NCI-H526 (cell line): Measurements from ENCODE around the gene KRTAP10-6.
A peak's percentile ranks its signal among the peaks of the same experiment; 100 is the strongest.
"Not testable (repeated sequence)": the region's sequence is repeated elsewhere in the genome, so short reads cannot be mapped to it uniquely, and the experiment has no call there.

Source experiments
- DNase-seq, 2 experiments: peaks; one replicate each; lab custom pipeline; 2025; lab: John Stamatoyannopoulos, UW

The KRTAP10-6 gene, protein sequence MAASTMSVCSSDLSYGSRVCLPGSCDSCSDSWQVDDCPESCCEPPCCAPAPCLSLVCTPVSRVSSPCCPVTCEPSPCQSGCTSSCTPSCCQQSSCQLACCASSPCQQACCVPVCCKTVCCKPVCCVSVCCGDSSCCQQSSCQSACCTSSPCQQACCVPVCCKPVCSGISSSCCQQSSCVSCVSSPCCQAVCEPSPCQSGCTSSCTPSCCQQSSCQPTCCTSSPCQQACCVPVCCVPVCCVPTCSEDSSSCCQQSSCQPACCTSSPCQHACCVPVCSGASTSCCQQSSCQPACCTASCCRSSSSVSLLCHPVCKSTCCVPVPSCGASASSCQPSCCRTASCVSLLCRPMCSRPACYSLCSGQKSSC

DNA sequence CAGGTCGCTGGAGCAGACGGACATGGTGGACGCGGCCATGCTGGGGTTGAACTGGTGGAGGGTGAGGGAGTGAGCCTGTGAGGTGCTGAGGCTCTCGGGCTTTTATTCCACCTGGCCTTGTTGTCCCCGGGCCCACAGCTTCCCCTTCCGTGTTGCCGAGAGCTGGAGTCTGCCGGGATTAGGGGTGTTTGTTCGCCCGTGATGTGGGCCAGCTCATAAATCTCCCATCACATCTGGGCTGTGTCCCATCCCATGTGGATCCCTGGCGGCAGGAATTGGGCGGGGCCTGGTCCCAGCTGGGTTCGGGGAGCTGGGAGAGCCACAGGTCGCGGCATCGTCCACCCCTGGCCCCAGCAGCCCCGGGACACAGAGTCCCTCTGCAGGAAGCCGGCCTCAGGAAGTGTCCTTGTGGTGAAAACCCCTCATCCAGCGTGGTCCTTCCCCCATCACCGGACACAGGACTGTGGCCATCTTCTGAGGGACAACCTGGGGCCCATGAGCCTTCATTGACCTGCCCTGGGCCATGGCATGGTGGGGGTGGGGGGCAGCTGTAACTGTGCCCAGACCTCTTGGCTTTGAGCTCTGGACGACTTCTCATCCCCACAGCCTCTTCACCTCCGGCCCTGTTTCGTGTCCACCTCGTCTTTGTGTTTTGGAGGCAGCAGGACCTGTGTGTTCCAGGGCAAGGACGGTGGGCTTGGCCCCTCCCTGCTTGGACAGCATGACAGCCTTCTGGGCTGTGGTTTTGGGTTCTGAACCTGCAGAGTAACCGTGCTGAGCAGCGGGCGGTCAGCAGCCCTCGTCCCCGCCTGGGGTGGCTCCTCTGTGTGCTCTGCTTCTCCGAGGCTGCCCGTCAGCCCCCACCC is at the start of gene KRTAP10-6:
Gene KRTAP10-6, minus strand, starts transcription at position 60 of the 866 bp plus-strand sequence. Its CDS starts 21 bp downstream, at position 39.
- no peak for DNase-seq

- no peak for DNase-seq
These were observed 48.5 kb upstream of the KRTAP10-6 start for GRCh38 chr21:44640761-44641160.

GRCh38 chr21:44639331-44639655 is 47.0 kb upstream of the KRTAP10-6 start:
- no peak for DNase-seq

- DNase-seq, result not testable (repeated sequence)
These were observed 46.4 kb upstream of the KRTAP10-6 start for GRCh38 chr21:44638506-44639330.

- DNase-seq, result not testable (repeated sequence)
These were observed 45.6 kb upstream of the KRTAP10-6 start for GRCh38 chr21:44637851-44638348.

- DNase-seq, result no peak
These were observed 44.9 kb upstream of the KRTAP10-6 start, which contains the start of gene KRTAP10-10 for GRCh38 chr21:44637018-44637850. TSS of gene KRTAP10-10 (plus strand) at chr21:44637356. CDS start at chr21:44637418, 62 bp downstream.

GRCh38 chr21:44636209-44637017 is 44.1 kb upstream of the KRTAP10-6 start:
- no peak for DNase-seq

DNA sequence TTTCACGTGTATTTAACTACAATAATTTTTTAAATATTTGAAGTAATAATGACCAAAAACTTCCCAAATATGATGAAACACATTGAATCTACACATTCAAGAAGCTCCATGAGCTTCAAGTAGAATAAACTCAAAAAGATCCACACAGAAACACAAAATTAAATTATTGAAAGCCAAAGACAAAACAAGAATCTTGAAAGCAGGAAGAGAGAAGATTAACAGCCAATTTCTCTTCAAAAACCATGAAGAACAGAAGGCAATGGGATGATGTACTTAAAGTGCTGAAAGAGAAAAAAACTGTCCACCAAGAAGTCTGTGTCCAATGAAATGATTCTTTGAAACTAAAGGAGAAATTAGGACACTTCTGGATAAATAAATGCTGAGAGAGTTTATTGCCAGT is 39.8 kb upstream of the KRTAP10-6 start:
- DNase-seq, result no peak

DNA sequence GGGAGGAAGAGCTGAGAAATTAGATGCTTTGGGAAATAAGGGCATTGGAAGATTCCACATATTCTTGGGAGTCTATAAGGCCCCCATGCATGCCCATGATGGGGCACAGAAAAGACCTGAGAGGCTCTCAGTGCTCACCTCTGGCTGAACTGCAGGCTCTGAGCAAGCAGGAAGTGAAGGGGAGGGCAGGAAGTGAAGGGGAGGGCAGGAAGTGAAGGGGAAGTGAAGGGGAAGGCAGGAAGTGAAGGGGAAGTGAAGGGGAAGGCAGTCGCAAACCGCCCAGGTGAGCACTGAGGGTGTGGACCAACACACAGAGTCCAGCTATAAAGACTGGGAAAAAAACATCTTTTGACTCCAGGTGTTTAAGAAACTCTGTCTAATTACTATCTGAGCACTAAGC is 38.1 kb upstream of the KRTAP10-6 start:
- no peak for DNase-seq

DNA sequence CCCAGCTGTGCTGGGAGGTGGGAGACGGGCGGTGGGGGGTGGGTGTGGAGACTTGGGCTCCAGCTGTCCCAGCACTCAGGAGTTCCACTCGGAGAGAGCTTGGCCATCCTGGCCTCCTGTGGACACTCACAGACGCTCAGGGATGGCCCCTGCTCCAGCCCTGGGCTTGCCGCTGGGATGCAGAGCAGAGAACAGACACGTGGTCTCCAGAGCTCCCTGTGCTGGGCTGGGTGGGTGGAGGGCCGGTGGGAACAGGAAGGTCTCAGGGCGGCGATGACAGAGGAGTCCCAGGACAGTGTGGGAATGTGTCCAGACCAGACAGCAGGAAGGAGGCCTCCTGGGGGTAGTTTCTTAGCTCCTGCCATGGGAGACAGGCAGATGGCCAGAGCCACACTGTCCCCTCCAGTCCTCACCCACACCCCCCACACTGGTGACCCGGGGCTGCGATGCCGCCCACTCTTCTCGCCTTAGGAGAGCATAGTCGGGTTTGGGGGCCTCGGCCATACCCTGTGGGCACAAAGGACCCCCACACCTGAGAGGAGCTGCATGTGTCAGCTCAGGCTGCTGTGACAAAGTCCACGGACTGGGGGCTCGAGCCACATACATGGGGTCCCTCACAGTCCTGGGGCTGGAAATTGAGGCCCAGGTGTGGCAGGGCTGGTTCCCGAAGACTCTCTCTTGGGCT is 36.5 kb upstream of the KRTAP10-6 start:
- no peak for DNase-seq

GRCh38 chr21:44627831-44628233 is 35.5 kb upstream of the KRTAP10-6 start:
- DNase-seq, result not testable (repeated sequence)

GRCh38 chr21:44627181-44627822 is 35.0 kb upstream of the KRTAP10-6 start:
- DNase-seq, result not testable (repeated sequence)

DNA sequence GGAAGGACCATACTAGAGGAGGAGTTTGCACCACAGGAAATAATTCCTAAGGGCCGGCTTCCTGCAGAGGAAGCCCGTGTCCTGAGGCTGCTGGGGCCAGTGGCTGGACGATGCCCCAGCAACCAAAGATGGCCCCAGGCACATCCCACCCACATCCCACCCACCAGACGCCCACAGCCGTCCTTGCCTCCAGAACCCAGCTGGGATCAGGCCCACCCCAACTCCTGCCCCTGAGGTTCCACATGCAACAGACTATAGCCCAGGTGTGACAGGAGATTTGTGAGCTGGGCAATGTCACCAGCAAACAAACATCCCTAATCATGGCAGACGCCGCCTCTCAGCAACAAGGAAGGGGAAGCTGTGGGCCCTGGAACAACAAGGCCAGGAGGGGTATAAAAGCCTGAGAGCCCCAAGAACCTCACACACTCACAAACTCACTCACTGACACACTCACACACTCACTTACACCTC is 34.4 kb upstream of the KRTAP10-6 start, which contains the start of gene KRTAP10-9:
Gene KRTAP10-9, plus strand, starts transcription at position 421 of the 471 bp plus-strand sequence. CDS start 79 bp downstream, outside the sequence.
- no peak for DNase-seq

- no peak for DNase-seq
These were observed 34.0 kb upstream of the KRTAP10-6 start for GRCh38 chr21:44626262-44626661.

DNA sequence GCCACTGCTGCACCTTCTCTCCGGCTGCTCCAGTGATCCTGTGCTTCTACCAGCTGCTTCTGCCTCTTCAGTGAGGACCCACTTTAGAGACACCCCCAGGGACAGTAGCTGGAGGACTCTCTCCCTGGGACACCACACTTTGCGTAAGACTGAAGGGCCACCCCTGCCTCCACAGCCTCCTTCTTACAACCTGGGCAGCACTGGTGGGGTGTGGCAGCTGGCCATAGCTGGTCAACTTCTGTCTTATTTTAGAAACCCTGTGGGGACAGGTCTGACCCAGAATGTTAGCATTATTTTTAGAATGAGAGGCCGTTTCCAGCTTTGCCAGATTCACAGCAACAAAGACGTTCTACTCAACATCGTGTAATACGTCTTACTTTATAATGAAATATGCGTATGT is 33.5 kb upstream of the KRTAP10-6 start:
- no peak for DNase-seq

DNA sequence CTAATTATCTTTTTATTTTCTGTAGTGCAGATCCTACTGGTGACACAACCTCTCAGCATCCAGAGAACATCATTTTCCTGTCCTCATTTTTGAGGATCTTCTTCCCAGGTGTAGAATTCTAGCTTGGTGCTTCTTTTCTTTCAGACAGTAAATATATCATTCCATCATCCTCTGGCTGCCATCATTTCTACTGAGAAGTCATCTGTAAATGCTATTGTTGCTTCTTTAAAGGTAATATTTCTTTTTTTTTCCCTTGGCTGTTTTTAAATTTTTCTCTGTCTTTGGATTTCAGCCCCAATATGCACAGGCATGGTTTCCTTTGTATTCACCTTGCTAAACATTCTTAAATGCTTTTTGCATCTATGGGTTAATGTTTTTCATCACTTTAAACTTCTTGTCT is 31.3 kb upstream of the KRTAP10-6 start:
- no peak for DNase-seq

DNA sequence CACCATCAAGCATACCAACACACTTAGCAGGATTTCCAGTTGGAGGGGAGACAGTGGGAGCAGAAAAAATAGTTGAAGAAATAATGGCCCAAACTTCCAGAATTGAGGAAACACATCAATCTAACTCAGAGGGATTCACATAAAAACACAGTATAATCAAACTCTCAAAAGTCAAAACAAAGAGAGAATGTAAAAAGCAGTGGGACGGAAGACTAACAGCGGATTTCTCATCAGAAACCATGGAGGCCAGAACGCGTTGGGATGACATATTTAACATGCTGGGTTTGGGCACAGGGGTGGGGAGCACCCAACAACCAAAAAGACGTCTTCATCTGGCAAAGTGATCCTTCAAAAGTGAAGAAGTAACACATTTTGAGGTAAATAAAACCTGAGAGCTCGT is 27.6 kb upstream of the KRTAP10-6 start:
- DNase-seq, result no peak

- DNase-seq, result no peak
These were observed 26.6 kb upstream of the KRTAP10-6 start for GRCh38 chr21:44618909-44619308.

DNA sequence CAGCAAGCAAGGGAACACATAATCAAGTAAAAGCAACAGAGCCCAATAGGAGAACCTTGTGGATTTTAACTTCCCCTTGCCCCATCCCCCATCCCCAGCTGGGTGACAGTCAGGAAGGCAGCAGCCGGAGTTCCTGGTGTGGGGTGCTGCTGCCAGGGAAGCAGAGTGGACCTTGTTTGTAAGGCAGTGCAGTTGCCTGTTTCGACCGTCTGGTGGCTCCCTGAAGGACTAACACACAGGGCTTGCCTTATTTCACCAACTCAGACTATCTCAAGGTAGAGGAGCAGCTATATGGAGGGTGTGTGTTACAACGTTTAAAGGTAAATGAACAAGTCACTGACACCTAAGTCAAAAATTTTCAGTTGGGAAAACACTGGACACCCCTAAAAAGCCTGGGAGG is 26.2 kb upstream of the KRTAP10-6 start:
- peak in 1 of 2 experiments; percentile 36 for DNase-seq
